ENCODE data around the gene EBF3.

EBF3 gene

DNA sequence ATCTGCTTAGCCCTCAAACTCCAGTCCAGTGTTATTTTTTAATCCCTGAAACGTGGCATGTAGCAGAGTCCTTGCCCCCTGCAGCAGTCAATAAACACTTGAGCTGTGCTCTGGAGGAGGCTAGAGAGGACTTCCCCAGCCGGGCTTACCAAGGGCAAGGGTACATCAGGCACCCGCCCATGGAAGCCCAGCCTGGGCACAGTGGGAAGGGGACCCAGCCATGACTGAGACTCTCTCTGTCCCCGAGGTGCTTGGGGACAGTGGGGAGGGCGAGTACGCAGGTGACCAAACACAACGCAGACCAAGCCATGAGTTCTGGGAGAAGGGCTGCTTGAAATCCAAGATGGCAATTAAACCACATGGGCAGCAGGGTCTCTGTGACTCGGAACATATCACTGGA, 45.2 kb downstream of the EBF3 start:
- no peaks in the 10 kb centered on the region for H3K36me3 ChIP-seq (ENCODE audit: insufficient read depth, low read length)
- no peaks in the 10 kb centered on the region for H3K27me3 ChIP-seq (ENCODE audit: insufficient read depth, low read length)
- no peaks in the 10 kb centered on the region for H3K9me3 ChIP-seq (ENCODE audit: low read length)
- no peaks in the 10 kb centered on the region for H3K4me1 ChIP-seq (ENCODE audit: insufficient read depth, low read length)
- H2AFZ ChIP-seq (ENCODE audit: low read depth, low read length) = no peak overlapping the region
- no peak overlapping the region for H3K4me3 ChIP-seq (ENCODE audit: low read length)

GRCh38 chr10:129918401-129918800, 45.7 kb downstream of the EBF3 start:
- Histone ChIP-seq H3K27me3 (ENCODE audit: insufficient read depth, low read length) (no peaks in the 10 kb centered on the region), H3K4me1 (ENCODE audit: insufficient read depth, low read length) (peaks cover under 1% of the 10 kb centered on the region), H3K36me3 (ENCODE audit: insufficient read depth, low read length) (no peaks in the 10 kb centered on the region), H3K9me3 (ENCODE audit: low read length) (no peaks in the 10 kb centered on the region), H2AFZ (ENCODE audit: low read depth, low read length) (no peak overlapping the region), H3K4me3 (ENCODE audit: low read length) (no peak overlapping the region)

- no peak overlapping the region for H2AFZ ChIP-seq (ENCODE audit: low read depth, low read length)
These were observed 46.1 kb downstream of the EBF3 start for GRCh38 chr10:129917936-129918335.

DNA sequence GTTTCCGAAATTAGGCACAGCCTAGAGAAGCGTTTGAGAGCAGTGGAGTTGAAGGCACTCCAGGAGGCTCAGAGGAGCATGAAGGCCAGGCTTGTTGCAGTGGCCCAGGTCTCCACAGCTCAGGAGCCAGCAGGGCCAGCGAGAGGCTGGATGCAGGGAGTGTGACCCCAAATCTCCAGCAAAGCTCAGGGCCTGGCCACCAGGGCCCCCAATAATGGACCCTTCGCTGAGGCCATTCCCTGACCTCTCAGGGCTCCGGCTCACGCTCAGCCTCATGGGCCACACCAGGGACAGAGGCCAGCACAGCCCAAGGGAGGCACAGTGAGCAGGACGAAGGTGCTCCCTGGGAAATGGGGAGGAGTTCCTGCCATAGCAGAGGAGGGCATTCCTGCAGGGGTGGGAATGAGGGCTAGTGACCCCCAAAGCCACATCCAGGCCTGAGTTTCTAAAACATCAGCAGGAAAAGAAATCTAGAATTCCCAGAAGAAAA, 47.5 kb downstream of the EBF3 start:
- Histone ChIP-seq H3K9me3 (ENCODE audit: low read length) (no peaks in the 10 kb centered on the region), H3K4me3 (ENCODE audit: low read length) (no peak overlapping the region), H3K27me3 (ENCODE audit: insufficient read depth, low read length) (no peaks in the 10 kb centered on the region), H3K36me3 (ENCODE audit: insufficient read depth, low read length) (no peaks in the 10 kb centered on the region), H3K4me1 (ENCODE audit: insufficient read depth, low read length) (peaks cover 5% of the 10 kb centered on the region), H2AFZ (ENCODE audit: low read depth, low read length) (no peak overlapping the region)

More at GRCh38 chr10:129917936-129918335, 46.1 kb downstream of the EBF3 start:
- Histone ChIP-seq H3K27me3 (ENCODE audit: insufficient read depth, low read length) (no peaks in the 10 kb centered on the region), H3K9me3 (ENCODE audit: low read length) (no peaks in the 10 kb centered on the region), H3K36me3 (ENCODE audit: insufficient read depth, low read length) (no peaks in the 10 kb centered on the region), H3K4me1 (ENCODE audit: insufficient read depth, low read length) (peaks cover 5% of the 10 kb centered on the region), H3K4me3 (ENCODE audit: low read length) (no peak overlapping the region)

DNA sequence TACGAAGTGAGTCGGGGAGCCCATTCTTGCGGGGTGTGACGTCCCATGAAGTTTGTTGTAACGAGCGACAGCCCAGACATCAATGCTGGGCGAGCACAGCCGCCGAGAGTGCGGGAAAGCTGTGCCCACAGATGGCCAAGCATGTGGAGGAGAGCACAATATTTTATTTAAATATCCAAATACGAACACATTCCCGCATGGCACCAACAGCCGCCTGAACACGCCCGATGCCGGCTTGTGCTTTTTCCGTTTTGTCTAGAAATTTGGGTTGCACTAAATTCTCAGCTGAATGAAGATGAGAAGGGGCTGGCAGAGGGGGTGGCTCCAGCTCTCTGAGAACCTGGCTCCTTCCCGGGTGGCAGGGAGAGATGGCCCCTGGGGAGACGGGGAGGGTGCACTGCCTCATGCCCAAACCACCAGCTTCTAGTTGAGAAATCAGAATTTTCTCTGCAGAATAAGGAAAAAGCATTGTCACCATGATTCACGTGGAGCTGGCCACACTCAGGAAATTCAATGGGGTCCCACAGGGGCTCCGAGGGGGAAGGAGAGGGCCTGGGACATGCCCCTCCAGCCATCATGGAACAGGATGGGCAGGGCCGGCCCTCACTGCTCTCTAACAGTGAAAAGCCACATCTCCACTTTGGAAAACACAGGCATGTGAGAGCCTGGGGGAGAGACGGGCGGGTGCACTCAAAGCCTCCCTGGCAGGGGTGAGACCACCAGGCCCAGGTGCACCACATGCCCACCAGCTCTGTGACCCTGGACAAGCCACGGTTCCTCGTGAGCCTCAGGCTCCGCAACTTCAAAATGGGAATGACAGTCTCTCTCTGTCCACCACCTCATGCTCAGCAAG, 48.3 kb downstream of the EBF3 start:
- H3K4me1 ChIP-seq (ENCODE audit: insufficient read depth, low read length) = peaks cover 5% of the 10 kb centered on the region
- no peaks in the 10 kb centered on the region for H3K27me3 ChIP-seq (ENCODE audit: insufficient read depth, low read length)
- no peak overlapping the region for H3K4me3 ChIP-seq (ENCODE audit: low read length)
- no peak overlapping the region for H2AFZ ChIP-seq (ENCODE audit: low read depth, low read length)
- no peaks in the 10 kb centered on the region for H3K9me3 ChIP-seq (ENCODE audit: low read length)
- no peaks in the 10 kb centered on the region for H3K36me3 ChIP-seq (ENCODE audit: insufficient read depth, low read length)

DNA sequence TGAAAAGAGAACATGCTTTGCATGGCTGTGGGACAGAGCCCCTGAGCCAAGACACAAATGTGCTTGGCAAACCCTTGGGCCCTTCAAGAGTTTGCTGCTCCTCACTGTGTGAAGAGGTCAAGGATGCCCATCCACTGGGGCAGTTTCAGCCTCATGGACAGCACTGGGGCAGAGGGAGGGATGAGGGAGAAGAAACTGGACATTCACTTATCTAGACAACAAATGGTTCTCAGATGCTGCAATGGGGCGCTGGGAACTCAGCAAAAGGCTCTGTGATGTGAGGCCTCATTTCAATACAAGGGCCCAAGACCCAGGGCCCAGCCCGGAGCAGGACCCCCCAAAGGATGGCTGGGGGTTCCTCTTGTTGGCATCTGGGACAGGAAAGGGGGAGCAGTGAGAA, 49.1 kb downstream of the EBF3 start:
- no peaks in the 10 kb centered on the region for H3K36me3 ChIP-seq (ENCODE audit: insufficient read depth, low read length)
- no peaks in the 10 kb centered on the region for H3K9me3 ChIP-seq (ENCODE audit: low read length)

DNA sequence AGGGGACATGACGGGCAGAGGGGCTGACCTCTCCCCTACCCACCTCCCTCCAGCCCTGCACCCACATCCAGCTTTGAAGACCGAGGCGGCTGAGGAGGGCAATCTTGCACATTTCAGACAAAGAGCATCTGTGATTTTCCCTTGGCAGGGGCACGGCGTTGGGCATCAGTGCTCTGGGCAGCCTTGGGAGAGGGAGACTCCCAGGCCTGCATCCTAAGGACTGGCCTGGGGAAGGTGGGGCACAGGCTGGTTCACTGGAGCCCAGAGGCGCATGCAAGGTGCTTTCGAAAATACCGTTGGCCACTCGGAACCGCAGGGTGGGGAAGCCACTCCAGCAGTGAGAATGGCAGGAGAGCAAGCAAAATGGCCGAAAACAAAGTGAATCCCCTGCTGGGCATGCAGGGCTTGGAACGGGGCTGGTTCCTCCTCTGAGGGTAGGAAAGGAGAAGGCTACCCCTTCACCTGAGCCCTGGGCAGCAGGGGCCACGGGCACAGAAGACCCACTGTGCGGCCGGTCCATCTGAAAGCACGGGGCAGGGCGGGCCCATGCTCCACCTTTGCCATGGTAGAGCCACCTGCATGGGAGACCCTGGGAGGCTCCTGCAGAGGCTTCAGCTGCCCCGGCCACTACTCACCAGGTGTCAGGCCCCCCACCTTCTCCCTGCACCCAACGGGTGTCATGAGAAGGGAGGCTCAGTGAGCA, 49.8 kb downstream of the EBF3 start:
- Histone ChIP-seq H3K9me3 (ENCODE audit: low read length) (no peaks in the 10 kb centered on the region), H3K36me3 (ENCODE audit: insufficient read depth, low read length) (no peaks in the 10 kb centered on the region), H3K4me1 (ENCODE audit: insufficient read depth, low read length) (peaks cover 5% of the 10 kb centered on the region), H3K27me3 (ENCODE audit: insufficient read depth, low read length) (no peaks in the 10 kb centered on the region), H2AFZ (ENCODE audit: low read depth, low read length) (no peak overlapping the region), H3K4me3 (ENCODE audit: low read length) (no peak overlapping the region)

More for the DNA sequence above, 49.1 kb downstream of the EBF3 start:
- Histone ChIP-seq H2AFZ (ENCODE audit: low read depth, low read length) (no peak overlapping the region), H3K27me3 (ENCODE audit: insufficient read depth, low read length) (no peaks in the 10 kb centered on the region), H3K4me3 (ENCODE audit: low read length) (no peak overlapping the region), H3K4me1 (ENCODE audit: insufficient read depth, low read length) (peaks cover 5% of the 10 kb centered on the region)

DNA sequence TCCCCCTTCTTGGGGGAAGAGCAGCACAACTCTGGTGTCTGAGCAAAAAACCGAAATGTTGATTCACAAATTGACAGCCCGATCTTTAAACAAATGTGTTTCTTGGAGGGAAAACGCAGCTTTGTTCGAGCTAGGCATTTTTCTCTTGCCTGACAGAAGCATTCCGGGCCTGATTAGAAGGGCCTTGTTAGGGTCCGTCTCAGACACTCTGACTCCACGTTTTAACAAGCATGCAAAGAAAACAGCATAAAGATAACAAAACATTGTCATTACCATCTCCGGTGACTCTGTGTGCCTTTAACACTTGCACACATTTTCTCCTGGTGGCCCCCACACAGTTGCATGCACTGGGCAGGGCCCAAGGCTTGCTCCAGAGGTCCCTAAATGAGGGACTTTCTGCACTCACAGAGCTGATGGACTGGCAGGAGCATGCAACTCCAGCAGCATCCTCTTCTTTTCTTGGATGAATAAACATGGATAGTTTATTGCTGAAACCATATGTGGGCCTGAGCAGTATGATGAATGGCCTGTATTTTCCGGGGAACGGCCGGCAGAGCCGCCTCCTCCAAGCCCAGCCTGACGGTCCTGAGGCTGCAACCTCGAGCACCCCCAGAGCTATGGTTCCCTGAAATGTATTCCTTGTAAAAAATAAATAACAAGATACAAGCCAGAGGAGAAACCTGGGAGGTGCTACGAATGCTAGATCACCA, 50.9 kb downstream of the EBF3 start:
- no peaks in the 10 kb centered on the region for H3K36me3 ChIP-seq (ENCODE audit: insufficient read depth, low read length)

GRCh38 chr10:129912166-129912917, 51.7 kb downstream of the EBF3 start:
- Histone ChIP-seq H3K4me3 (ENCODE audit: low read length) (no peak overlapping the region), H3K27me3 (ENCODE audit: insufficient read depth, low read length) (no peaks in the 10 kb centered on the region), H3K4me1 (ENCODE audit: insufficient read depth, low read length) (peaks cover 5% of the 10 kb centered on the region), H3K36me3 (ENCODE audit: insufficient read depth, low read length) (no peaks in the 10 kb centered on the region), H3K9me3 (ENCODE audit: low read length) (no peaks in the 10 kb centered on the region), H2AFZ (ENCODE audit: low read depth, low read length) (peak overlapping the region; percentile 2)

More for the DNA sequence above, 50.9 kb downstream of the EBF3 start:
- no peak overlapping the region for H3K4me3 ChIP-seq (ENCODE audit: low read length)
- H3K27me3 ChIP-seq (ENCODE audit: insufficient read depth, low read length) = no peaks in the 10 kb centered on the region
- no peaks in the 10 kb centered on the region for H3K9me3 ChIP-seq (ENCODE audit: low read length)
- peaks cover 5% of the 10 kb centered on the region for H3K4me1 ChIP-seq (ENCODE audit: insufficient read depth, low read length)
- H2AFZ ChIP-seq (ENCODE audit: low read depth, low read length) = peak overlapping the region; percentile 2

- H3K4me1 ChIP-seq (ENCODE audit: insufficient read depth, low read length) = peaks cover 11% of the 10 kb centered on the region
- no peaks in the 10 kb centered on the region for H3K36me3 ChIP-seq (ENCODE audit: insufficient read depth, low read length)
These were observed 52.5 kb downstream of the EBF3 start for GRCh38 chr10:129911451-129912165.

DNA sequence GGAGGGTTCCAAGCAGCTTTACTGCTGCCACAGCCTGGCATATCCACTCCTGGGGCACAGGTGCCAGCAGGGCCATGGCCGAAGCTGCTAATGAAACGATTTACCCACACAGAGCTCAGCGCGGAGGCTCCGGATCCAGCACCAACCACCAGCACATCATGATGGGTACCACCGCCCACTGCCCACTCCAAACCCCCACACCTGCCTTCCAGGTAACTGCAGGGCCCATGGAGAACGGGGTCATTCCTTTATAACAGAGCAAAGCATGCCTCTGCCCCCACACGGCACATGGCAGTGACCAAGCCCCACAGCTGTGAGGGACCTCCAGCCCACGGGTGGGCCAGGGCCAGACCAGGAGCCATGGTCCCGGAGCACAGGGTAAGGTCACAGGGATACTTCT, 53.2 kb downstream of the EBF3 start:
- H3K4me3 ChIP-seq (ENCODE audit: low read length) = no peak overlapping the region
- H3K4me1 ChIP-seq (ENCODE audit: insufficient read depth, low read length) = peaks cover 11% of the 10 kb centered on the region
- no peaks in the 10 kb centered on the region for H3K36me3 ChIP-seq (ENCODE audit: insufficient read depth, low read length)

More at GRCh38 chr10:129911451-129912165, 52.5 kb downstream of the EBF3 start:
- no peak overlapping the region for H2AFZ ChIP-seq (ENCODE audit: low read depth, low read length)
- no peak overlapping the region for H3K4me3 ChIP-seq (ENCODE audit: low read length)
- no peaks in the 10 kb centered on the region for H3K27me3 ChIP-seq (ENCODE audit: insufficient read depth, low read length)
- H3K9me3 ChIP-seq (ENCODE audit: low read length) = no peaks in the 10 kb centered on the region

More for the DNA sequence above, 53.2 kb downstream of the EBF3 start:
- Histone ChIP-seq H3K27me3 (ENCODE audit: insufficient read depth, low read length) (no peaks in the 10 kb centered on the region), H3K9me3 (ENCODE audit: low read length) (no peaks in the 10 kb centered on the region), H2AFZ (ENCODE audit: low read depth, low read length) (no peak overlapping the region)
